Panc1 (cell line): ENCODE results near the gene AHI1. TPM values are rescaled to one million over a fixed set of nuclear protein-coding genes. Genes with fewer than 3 reads are reported as not detected.
A peak's percentile ranks its signal among the peaks of the same experiment; 100 is the strongest.

ENCODE experiments used
- ATAC-seq: fragments of 200-7000 bp; cut with Tn5 transposase; 2 replicates; pipeline ENCODE4 v1.9.1; 2020; ENCODE audit warnings: mild to moderate bottlenecking, moderate library complexity
- BruUV-seq: library from RNA; stranded (reverse); fragments of 400-500 nt; replicated peaks from 2 replicates; lab custom pipeline; 2021; lab: Mats Ljungman, UMichigan
- CTCF ChIA-PET: fragments of 300-600 bp; sonication (Branson Sonifier 250); formaldehyde crosslinking; loops from one replicate; lab custom pipeline; 2022; ENCODE audit warnings: antibody characterized with exemption; lab: Charles Lee
- POLR2A ChIA-PET: fragments of 300-600 bp; sonication (Branson Sonifier 250); formaldehyde crosslinking; loops from one replicate; lab custom pipeline; 2022; ENCODE audit warnings: antibody characterized with exemption; lab: Charles Lee
- DNase-seq: peaks from one replicate; pipeline ENCODE4 v3.0.0-alpha.2; 2010; ENCODE audit warnings: low read depth, low spot score
- H3K27ac ChIP-seq: 2 replicates; pipeline ENCODE4 v1.5.1; 2011; ENCODE audit warnings: mild to moderate bottlenecking, low read length, inconsistent platforms
- H3K27me3 ChIP-seq: fragments of 200-500 bp; sonication (Bioruptor generic); 2 replicates; pipeline ENCODE4 v1.6.0; 2014; ENCODE audit warnings: low read length, inconsistent platforms; ENCODE audit not compliant: control insufficient read depth, insufficient read depth
- H3K36me3 ChIP-seq: fragments of 200-500 bp; sonication (Bioruptor generic); 2 replicates; pipeline ENCODE4 v1.5.1; 2014; ENCODE audit warnings: inconsistent platforms, mild to moderate bottlenecking, low read length, moderate library complexity; ENCODE audit not compliant: control insufficient read depth, insufficient read depth
- H3K4me1 ChIP-seq: 2 replicates; pipeline ENCODE4 v1.5.1; 2011; ENCODE audit warnings: inconsistent platforms, mild to moderate bottlenecking, low read length, moderate library complexity; ENCODE audit not compliant: control insufficient read depth, insufficient read depth
- H3K4me3 ChIP-seq, 2 experiments: 2 replicates each; pipeline ENCODE4 v1.5.1; 2011 to 2012; ENCODE audit warnings: low read depth in 2 of 2, low read length in 2 of 2, mild to moderate bottlenecking in 2 of 2, inconsistent platforms in 1 of 2, moderate library complexity in 1 of 2
- H3K9me3 ChIP-seq: fragments of 200-500 bp; sonication (Bioruptor generic); 2 replicates; pipeline ENCODE4 v1.5.1; 2014; ENCODE audit warnings: low read depth, mild to moderate bottlenecking, inconsistent platforms, low read length, moderate library complexity; ENCODE audit not compliant: control insufficient read depth, insufficient read depth
- POLR2AphosphoS5 ChIP-seq: IDR thresholded peaks from 2 replicates; pipeline ENCODE4 v1.6.1; 2012; ENCODE audit warnings: mild to moderate bottlenecking, low read depth, low read length, moderate library complexity
- SIN3A ChIP-seq: IDR thresholded peaks from 2 replicates; pipeline ENCODE4 v1.6.1; 2012; ENCODE audit warnings: low read depth, mild to moderate bottlenecking, low read length, moderate library complexity, borderline replicate concordance; ENCODE audit not compliant: insufficient read depth
- TCF7L2 ChIP-seq: IDR thresholded peaks from 2 replicates; pipeline ENCODE4 v1.6.1; 2011; ENCODE audit warnings: mild to moderate bottlenecking, low read depth, low read length, inconsistent platforms
- in situ Hi-C: cut with HindIII; loops from 2 replicates; pipeline ENCODE4 v1.10.0; 2016; ENCODE audit warnings: low sequenced_read_pairs, low pct_unique_long_range_greater_than_20kb
- intact Hi-C: fragments of 100-400 bp; cut with micrococcal nuclease; formaldehyde crosslinking; loops from one replicate; pipeline ENCODE4 v1.10.0; 2022; ENCODE audit not compliant: unreplicated experiment
- total RNA-seq: library from RNA; stranded (reverse); gene quantifications from one replicate; pipeline ENCODE4 v1.2.1, GENCODE V29; 2021; ENCODE audit not compliant: unreplicated experiment
- TF ChIP-seq, protein P1 (sequence below), 2 experiments: IDR thresholded peaks; 2 replicates each; pipeline ENCODE4 v1.6.1; 2011 to 2012; ENCODE audit warnings: low read depth in 2 of 2, control low read depth in 1 of 2, low read length in 1 of 2, mild to moderate bottlenecking in 1 of 2, moderate library complexity in 1 of 2; ENCODE audit not compliant: insufficient read depth in 1 of 2
- TF ChIP-seq, protein P2 (sequence below): fragments of 450-650 bp; IDR thresholded peaks from 2 replicates; pipeline ENCODE4 v1.5.1; 2017; ENCODE audit warnings: mild to moderate bottlenecking

The AHI1 gene
- total RNA-seq, 1 experiment from 2014 or later = 22.3 TPM

DNA sequence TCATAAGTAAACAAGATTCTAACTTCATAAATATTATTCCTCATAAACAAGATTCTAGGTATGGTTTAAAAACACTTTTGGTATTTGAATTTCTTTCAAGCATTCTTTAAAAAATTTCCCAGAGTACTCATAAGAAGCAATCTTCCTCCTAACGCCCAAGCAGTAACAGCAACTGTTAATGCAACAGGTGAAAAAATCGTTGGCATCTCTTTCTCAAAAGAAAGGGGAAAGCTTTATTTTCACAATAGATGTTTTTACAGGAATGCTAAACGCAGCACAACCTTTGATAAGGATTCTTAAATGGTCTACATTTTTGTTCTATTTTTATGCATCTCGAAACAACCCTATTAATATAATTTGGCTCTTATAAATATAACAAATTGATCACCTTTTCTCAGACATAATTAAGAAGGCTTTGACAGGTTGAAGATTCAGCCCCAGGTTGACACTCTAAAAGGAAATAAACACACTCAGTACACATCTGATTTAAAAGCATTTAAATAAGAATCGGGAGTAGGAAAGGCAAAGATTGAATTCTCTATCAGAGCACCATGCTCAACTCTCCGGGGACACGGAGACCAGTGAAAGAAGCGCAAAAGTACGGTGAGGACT is 634 bp downstream of the AHI1 start:
- H3K27me3 ChIP-seq = no peaks in the 10 kb centered on the region
- CTCF ChIA-PET = no interaction called here
- POLR2A ChIA-PET = no interaction called here
- H3K4me3 ChIP-seq = peak overlapping the region; percentile 70 to 89
- intact Hi-C loops = no loop called here
- DNase-seq (no peak), ATAC-seq (no peak)
- peaks cover 6% of the 10 kb centered on the region for H3K4me1 ChIP-seq
- no peaks in the 10 kb centered on the region for H3K9me3 ChIP-seq
- in situ Hi-C loops = no loop called here
- H3K36me3 ChIP-seq = peaks cover 1% of the 10 kb centered on the region
- no TSS peak for BruUV-seq
- peak overlapping the region; percentile 94 for H3K27ac ChIP-seq
- TF ChIP-seq SIN3A = no peak
- TF ChIP-seq, protein P1, sequence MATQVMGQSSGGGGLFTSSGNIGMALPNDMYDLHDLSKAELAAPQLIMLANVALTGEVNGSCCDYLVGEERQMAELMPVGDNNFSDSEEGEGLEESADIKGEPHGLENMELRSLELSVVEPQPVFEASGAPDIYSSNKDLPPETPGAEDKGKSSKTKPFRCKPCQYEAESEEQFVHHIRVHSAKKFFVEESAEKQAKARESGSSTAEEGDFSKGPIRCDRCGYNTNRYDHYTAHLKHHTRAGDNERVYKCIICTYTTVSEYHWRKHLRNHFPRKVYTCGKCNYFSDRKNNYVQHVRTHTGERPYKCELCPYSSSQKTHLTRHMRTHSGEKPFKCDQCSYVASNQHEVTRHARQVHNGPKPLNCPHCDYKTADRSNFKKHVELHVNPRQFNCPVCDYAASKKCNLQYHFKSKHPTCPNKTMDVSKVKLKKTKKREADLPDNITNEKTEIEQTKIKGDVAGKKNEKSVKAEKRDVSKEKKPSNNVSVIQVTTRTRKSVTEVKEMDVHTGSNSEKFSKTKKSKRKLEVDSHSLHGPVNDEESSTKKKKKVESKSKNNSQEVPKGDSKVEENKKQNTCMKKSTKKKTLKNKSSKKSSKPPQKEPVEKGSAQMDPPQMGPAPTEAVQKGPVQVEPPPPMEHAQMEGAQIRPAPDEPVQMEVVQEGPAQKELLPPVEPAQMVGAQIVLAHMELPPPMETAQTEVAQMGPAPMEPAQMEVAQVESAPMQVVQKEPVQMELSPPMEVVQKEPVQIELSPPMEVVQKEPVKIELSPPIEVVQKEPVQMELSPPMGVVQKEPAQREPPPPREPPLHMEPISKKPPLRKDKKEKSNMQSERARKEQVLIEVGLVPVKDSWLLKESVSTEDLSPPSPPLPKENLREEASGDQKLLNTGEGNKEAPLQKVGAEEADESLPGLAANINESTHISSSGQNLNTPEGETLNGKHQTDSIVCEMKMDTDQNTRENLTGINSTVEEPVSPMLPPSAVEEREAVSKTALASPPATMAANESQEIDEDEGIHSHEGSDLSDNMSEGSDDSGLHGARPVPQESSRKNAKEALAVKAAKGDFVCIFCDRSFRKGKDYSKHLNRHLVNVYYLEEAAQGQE (IDR thresholded peaks at IDR 0.05; ENCODE audit: insufficient read depth in 1 of 2, low read depth in 2 of 2, low read length in 1 of 2) = no peak
- no peak for TF ChIP-seq POLR2AphosphoS5
- TF ChIP-seq, protein P2, sequence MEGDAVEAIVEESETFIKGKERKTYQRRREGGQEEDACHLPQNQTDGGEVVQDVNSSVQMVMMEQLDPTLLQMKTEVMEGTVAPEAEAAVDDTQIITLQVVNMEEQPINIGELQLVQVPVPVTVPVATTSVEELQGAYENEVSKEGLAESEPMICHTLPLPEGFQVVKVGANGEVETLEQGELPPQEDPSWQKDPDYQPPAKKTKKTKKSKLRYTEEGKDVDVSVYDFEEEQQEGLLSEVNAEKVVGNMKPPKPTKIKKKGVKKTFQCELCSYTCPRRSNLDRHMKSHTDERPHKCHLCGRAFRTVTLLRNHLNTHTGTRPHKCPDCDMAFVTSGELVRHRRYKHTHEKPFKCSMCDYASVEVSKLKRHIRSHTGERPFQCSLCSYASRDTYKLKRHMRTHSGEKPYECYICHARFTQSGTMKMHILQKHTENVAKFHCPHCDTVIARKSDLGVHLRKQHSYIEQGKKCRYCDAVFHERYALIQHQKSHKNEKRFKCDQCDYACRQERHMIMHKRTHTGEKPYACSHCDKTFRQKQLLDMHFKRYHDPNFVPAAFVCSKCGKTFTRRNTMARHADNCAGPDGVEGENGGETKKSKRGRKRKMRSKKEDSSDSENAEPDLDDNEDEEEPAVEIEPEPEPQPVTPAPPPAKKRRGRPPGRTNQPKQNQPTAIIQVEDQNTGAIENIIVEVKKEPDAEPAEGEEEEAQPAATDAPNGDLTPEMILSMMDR = no peak
- TF ChIP-seq TCF7L2 = no peak

DNA sequence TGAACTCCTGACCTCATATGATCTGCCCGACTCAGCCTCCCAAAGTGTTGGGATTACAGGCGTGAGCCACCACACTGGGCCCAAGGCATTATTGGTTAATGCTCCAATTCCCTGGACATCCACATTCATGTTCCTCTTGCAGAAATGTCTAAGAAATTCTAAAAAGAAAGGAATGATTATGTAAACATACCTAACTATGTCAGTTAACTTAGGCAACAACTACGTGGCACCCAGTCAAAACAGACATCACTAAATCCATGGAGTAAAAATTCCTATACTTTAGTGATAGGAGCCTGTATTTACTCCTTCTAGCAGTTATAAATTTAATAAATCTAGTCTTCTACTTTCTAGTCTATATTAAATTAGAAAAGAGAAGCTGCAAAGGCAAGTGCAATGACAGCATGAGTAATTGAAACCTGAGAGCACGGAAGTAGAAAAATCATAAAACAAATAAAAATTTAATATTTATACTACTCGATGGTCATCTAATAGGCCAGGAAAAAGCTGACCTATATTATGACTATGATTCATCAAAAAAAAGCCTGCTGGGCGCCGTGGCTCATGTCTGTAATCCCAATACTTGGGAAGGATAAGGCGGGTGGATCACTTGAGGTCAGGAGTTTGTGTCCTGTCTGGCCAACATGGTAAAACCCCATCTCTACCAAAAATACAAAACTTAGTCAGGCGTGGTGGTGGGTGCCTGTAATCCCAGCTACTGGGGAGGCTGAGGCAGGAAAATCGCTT is 4.2 kb downstream of the AHI1 start:
- Histone ChIP-seq H3K27ac (no peak overlapping the region), H3K4me3 (no peak overlapping the region), H3K4me1 (no peaks in the 10 kb centered on the region), H3K27me3 (no peaks in the 10 kb centered on the region), H3K9me3 (0 out of 2 replicates have a peak, but pooled peaks cover 2% of the 10 kb centered on the region), H3K36me3 (peaks cover 14% of the 10 kb centered on the region)
- ChIA-PET POLR2A (no interaction called here), CTCF (no interaction called here)
- in situ Hi-C loops = no loop called here
- ATAC-seq (no peak), DNase-seq (no peak)
- intact Hi-C loops = no loop called here
- BruUV-seq = no TSS peak
- no peak for TF ChIP-seq SIN3A
- TF ChIP-seq, protein P1 (IDR thresholded peaks at IDR 0.05; ENCODE audit: insufficient read depth in 1 of 2, low read depth in 2 of 2, low read length in 1 of 2) = no peak
- TF ChIP-seq POLR2AphosphoS5 = no peak
- TF ChIP-seq, protein P2 = no peak
- TF ChIP-seq TCF7L2 = no peak
